Measurements from ENCODE around the gene NMT1. TPM values are rescaled to one million over a fixed set of nuclear protein-coding genes. Genes with fewer than 3 reads are reported as not detected.

Gene NMT1
- total RNA-seq, 3 donors from 2014 or later (not counting 1 experiment from before 2014, with no cell fraction given): 56.6 to 94.7 (median 77.6) TPM

GRCh38 chr17:45067637-45068036 is 6.5 kb downstream of the NMT1 start:
- ATAC-seq (no peak), DNase-seq (no peak)
- H3K4me3 ChIP-seq (ENCODE audit: low read length): no peak overlapping the region
- intact Hi-C loops (cut with micrococcal nuclease): no loop called here
- WGBS (ENCODE audit: insufficient coverage): 90% methylated on average over 2 of the region's 2 CpGs
- TF ChIP-seq, protein P1, sequence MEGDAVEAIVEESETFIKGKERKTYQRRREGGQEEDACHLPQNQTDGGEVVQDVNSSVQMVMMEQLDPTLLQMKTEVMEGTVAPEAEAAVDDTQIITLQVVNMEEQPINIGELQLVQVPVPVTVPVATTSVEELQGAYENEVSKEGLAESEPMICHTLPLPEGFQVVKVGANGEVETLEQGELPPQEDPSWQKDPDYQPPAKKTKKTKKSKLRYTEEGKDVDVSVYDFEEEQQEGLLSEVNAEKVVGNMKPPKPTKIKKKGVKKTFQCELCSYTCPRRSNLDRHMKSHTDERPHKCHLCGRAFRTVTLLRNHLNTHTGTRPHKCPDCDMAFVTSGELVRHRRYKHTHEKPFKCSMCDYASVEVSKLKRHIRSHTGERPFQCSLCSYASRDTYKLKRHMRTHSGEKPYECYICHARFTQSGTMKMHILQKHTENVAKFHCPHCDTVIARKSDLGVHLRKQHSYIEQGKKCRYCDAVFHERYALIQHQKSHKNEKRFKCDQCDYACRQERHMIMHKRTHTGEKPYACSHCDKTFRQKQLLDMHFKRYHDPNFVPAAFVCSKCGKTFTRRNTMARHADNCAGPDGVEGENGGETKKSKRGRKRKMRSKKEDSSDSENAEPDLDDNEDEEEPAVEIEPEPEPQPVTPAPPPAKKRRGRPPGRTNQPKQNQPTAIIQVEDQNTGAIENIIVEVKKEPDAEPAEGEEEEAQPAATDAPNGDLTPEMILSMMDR (IDR thresholded peaks at IDR 0.05): no peak
- H3K27me3 ChIP-seq (ENCODE audit: control insufficient read depth, insufficient read depth, low read length): no peaks in the 10 kb centered on the region
- peaks cover 15% of the 10 kb centered on the region for H3K36me3 ChIP-seq (ENCODE audit: control insufficient read depth, insufficient read depth, low read length)
- no peak overlapping the region for H3K27ac ChIP-seq (ENCODE audit: low read length)
- Mint-ChIP-seq H3K4me3 (no peak overlapping the region), H3K27me3 (ENCODE audit: low read depth in 2 of 2) (no peaks in the 10 kb centered on the region), H3K9me3 (no peaks in the 10 kb centered on the region), H3K27ac (peak overlapping the region; percentile 35 to 43), H3K36me3 (no peaks in the 10 kb centered on the region), H3K4me1 (peaks cover 15 to 27% of the 10 kb centered on the region in 2 donors)
- H3K9me3 ChIP-seq (ENCODE audit: control insufficient read depth, insufficient read depth, low read length): no peaks in the 10 kb centered on the region
- peaks cover 5% of the 10 kb centered on the region for H3K4me1 ChIP-seq (ENCODE audit: control insufficient read depth, insufficient read depth, low read length)

DNA sequence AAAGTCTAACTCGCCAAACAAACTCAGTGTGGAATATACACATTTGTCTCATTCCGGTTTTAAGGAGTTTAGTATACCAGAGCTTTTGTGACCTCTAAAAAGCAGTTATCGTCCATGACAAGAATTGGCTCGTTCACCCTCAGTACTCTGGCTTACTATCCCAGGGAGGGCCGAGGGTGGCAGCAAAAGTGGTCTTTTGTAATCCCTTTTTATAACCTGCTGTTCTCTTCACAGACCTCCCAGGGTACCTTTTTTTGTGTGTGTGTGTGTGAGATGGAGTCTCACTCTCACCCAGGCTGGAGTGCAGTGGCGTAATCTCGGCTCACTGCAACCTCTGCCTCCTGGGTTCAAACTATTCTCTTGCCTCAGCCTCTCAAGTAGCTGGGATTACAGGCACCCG is 8.9 kb downstream of the NMT1 start:
- no peak overlapping the region for H3K27ac ChIP-seq (ENCODE audit: low read length)
- H3K27ac Mint-ChIP-seq: no peak overlapping the region
- 99% methylated on average over 8 of the region's 8 CpGs for WGBS (ENCODE audit: insufficient coverage)
- intact Hi-C loops (cut with micrococcal nuclease): no loop called here
- ATAC-seq (no peak), DNase-seq (no peak)
- H3K36me3 Mint-ChIP-seq: no peaks in the 10 kb centered on the region
- no peaks in the 10 kb centered on the region for H3K27me3 ChIP-seq (ENCODE audit: control insufficient read depth, insufficient read depth, low read length)
- peaks cover 5 to 15% of the 10 kb centered on the region in 2 donors for H3K4me1 Mint-ChIP-seq
- no peaks in the 10 kb centered on the region for H3K9me3 Mint-ChIP-seq
- no peak overlapping the region for H3K4me3 Mint-ChIP-seq
- TF ChIP-seq, protein P1 (IDR thresholded peaks at IDR 0.05): no peak
- H3K4me3 ChIP-seq (ENCODE audit: low read length): no peak overlapping the region
- no peaks in the 10 kb centered on the region for H3K27me3 Mint-ChIP-seq (ENCODE audit: low read depth in 2 of 2)
- no peaks in the 10 kb centered on the region for H3K9me3 ChIP-seq (ENCODE audit: control insufficient read depth, insufficient read depth, low read length)
- H3K4me1 ChIP-seq (ENCODE audit: control insufficient read depth, insufficient read depth, low read length): no peaks in the 10 kb centered on the region
- H3K36me3 ChIP-seq (ENCODE audit: control insufficient read depth, insufficient read depth, low read length): peaks cover 27% of the 10 kb centered on the region

DNA sequence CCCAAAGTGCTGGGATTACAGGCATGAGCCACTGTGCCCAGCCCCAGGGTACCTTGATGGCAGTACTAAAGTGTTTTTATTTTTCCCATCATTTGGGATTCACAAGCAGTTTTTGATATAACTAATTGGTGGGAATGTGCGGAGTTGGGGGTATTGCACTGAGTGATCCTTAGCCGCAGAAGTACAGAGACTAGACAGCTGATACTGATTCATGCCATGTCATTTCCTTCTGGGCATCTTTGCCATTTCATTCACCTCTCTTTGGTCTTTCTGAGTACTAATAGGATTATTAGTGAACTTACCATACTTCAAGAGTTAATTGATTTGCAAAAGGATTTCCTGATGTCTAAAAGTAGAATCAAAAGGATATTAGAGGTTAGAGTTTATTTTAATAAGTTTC is 9.7 kb downstream of the NMT1 start:
- Mint-ChIP-seq H3K9me3 (no peaks in the 10 kb centered on the region), H3K27me3 (ENCODE audit: low read depth in 2 of 2) (no peaks in the 10 kb centered on the region), H3K4me3 (no peak overlapping the region), H3K36me3 (no peaks in the 10 kb centered on the region), H3K27ac (no peak overlapping the region), H3K4me1 (peaks cover 5 to 15% of the 10 kb centered on the region in 2 donors)
- 77% methylated on average over 2 of the region's 2 CpGs for WGBS (ENCODE audit: insufficient coverage)
- Histone ChIP-seq H3K4me3 (ENCODE audit: low read length) (no peak overlapping the region), H3K9me3 (ENCODE audit: control insufficient read depth, insufficient read depth, low read length) (no peaks in the 10 kb centered on the region), H3K27ac (ENCODE audit: low read length) (no peak overlapping the region), H3K27me3 (ENCODE audit: control insufficient read depth, insufficient read depth, low read length) (no peaks in the 10 kb centered on the region), H3K4me1 (ENCODE audit: control insufficient read depth, insufficient read depth, low read length) (no peaks in the 10 kb centered on the region), H3K36me3 (ENCODE audit: control insufficient read depth, insufficient read depth, low read length) (peaks cover 27% of the 10 kb centered on the region)
- intact Hi-C loops (cut with micrococcal nuclease): no loop called here
- no peak for DNase-seq
- no peak for ATAC-seq
- TF ChIP-seq, protein P1 (IDR thresholded peaks at IDR 0.05): no peak

- peaks cover 25% of the 10 kb centered on the region for H3K36me3 ChIP-seq (ENCODE audit: control insufficient read depth, insufficient read depth, low read length)
- TF ChIP-seq, protein P1 (IDR thresholded peaks at IDR 0.05): no peak
These were observed 12.4 kb downstream of the NMT1 start for GRCh38 chr17:45073414-45074070.

More at GRCh38 chr17:45073414-45074070, 12.4 kb downstream of the NMT1 start:
- H3K27ac ChIP-seq (ENCODE audit: low read length): no peak overlapping the region
- no peaks in the 10 kb centered on the region for H3K9me3 ChIP-seq (ENCODE audit: control insufficient read depth, insufficient read depth, low read length)
- Mint-ChIP-seq H3K27ac (no peak overlapping the region), H3K36me3 (no peaks in the 10 kb centered on the region), H3K9me3 (no peaks in the 10 kb centered on the region), H3K4me3 (no peak overlapping the region), H3K4me1 (peaks cover 8 to 16% of the 10 kb centered on the region in 2 donors), H3K27me3 (ENCODE audit: low read depth in 2 of 2) (no peaks in the 10 kb centered on the region)
- intact Hi-C loops (cut with micrococcal nuclease): no loop called here
- H3K4me3 ChIP-seq (ENCODE audit: low read length): no peak overlapping the region
- ATAC-seq: no peak
- 93% methylated on average over 4 of the region's 5 CpGs for WGBS (ENCODE audit: insufficient coverage)
- DNase-seq: no peak
- no peaks in the 10 kb centered on the region for H3K4me1 ChIP-seq (ENCODE audit: control insufficient read depth, insufficient read depth, low read length)
- H3K27me3 ChIP-seq (ENCODE audit: control insufficient read depth, insufficient read depth, low read length): no peaks in the 10 kb centered on the region

Data from natural killer cell (primary cell).